Measurements from ENCODE around the gene RNU11. TPM values are rescaled to one million over a fixed set of nuclear protein-coding genes. Genes with fewer than 3 reads are reported as not detected.
A peak's percentile ranks its signal among the peaks of the same experiment; 100 is the strongest.
"Not testable (repeated sequence)": the region's sequence is repeated elsewhere in the genome, so short reads cannot be mapped to it uniquely, and the experiment has no call there.

RNU11 gene
- total RNA-seq, 1 experiment from 2014 or later: not detected

DNA sequence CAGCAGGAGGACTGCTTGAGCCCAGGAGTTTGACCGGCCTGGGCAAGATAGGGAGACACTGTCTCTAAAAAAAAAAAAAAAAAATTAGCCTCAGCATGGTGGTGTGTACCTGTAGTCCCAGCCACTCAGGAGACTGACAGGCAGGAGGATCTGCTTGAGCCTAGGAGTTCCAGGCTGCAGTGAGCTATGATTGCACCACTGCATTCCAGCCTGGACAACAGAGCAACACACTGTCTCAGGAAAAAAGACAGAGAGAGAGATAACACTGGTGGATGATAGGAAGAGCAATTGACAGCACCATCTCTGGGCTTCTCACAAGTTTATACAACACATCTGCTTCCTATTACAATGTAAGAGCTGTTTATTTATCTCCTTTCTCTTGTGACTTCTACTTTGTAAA, 2.4 kb upstream of the RNU11 start:
- no peaks in the 10 kb centered on the region for H3K9me3 ChIP-seq (replicated peaks)
- H3K4me3 ChIP-seq: no peak overlapping the region
- DNase-seq: no peak
- no peaks in the 10 kb centered on the region for H3K27me3 ChIP-seq
- H3K4me1 ChIP-seq: peaks cover 15% of the 10 kb centered on the region
- no peaks in the 10 kb centered on the region for H3K36me3 ChIP-seq
- no peak overlapping the region for H3K27ac ChIP-seq

DNA sequence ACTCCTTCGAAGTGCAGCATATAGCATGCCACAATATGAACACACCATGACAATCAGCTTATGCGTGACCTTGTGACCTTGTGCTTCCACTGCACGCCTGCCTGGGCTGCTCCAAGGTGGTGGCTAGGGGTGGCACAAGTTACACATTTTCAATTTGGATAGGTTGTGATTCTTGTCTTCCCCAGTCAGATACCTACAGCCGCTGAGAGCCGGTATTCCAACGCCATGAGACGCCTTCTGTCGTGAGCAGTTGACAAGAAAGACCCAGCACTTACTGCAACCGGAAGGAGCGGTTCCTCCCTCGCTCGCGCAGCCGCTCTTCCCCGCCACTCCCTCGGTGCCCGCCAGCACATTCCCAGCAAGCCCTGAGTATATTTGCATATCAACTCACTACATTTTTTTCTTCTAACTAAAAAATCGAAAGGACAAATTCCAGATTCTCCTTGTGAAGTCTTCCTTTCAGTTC, 359 bp upstream of the RNU11 start:
- Histone ChIP-seq H3K4me3 (peak overlapping the region; percentile 54), H3K27me3 (no peaks in the 10 kb centered on the region), H3K9me3 (replicated peaks) (no peaks in the 10 kb centered on the region), H3K27ac (peak overlapping the region; percentile 100), H3K4me1 (peaks cover 15% of the 10 kb centered on the region), H3K36me3 (no peaks in the 10 kb centered on the region)
- peak; percentile 96 to 97 for DNase-seq

DNA sequence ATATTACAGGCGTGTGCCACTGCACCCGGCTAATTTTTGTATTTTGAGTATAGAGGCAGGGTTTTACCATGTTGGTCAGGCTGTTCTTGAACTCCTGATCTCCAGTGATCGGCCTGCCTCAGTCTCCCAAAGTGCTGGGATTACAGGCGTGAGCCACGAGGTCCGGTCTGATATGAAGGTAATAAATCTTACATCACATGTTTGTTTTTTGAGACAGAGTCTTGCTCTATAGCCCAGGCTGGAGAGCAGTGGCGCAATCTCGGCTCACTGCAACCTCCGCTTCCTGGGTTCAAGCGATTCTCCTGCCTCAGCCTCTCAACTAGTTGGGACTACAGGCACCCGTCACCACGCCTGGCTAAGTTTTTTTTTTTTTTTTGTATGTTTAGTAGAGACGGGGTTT, 4.7 kb downstream of the RNU11 start:
- H3K27ac ChIP-seq; H3K27me3 ChIP-seq; DNase-seq; H3K36me3 ChIP-seq; H3K4me3 ChIP-seq; H3K4me1 ChIP-seq; H3K9me3 ChIP-seq (replicated peaks): not testable (repeated sequence)

DNA sequence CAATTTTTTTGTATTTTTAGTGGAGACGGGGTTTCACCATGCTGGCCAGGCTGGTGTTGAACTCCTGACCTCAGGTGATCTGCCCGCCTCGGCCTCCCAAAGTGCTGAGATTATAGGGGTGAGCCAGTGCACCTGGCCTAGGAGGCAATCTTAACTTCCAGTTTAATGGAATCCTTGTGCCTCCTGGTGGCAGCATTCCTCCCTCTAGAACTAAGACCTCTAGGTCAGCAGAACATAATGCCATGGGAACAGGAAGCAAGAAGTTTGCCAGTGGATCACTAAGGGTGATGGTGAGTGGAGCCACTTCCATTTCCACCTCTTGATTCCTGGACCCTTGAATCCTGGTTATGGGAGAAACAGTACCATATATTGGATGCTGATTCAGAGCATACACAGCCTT, 5.5 kb downstream of the RNU11 start:
- H3K4me1 ChIP-seq; H3K27ac ChIP-seq; H3K4me3 ChIP-seq; H3K9me3 ChIP-seq (replicated peaks); H3K27me3 ChIP-seq; H3K36me3 ChIP-seq: not testable (repeated sequence)
- DNase-seq: peak; percentile 31 to 45

DNA sequence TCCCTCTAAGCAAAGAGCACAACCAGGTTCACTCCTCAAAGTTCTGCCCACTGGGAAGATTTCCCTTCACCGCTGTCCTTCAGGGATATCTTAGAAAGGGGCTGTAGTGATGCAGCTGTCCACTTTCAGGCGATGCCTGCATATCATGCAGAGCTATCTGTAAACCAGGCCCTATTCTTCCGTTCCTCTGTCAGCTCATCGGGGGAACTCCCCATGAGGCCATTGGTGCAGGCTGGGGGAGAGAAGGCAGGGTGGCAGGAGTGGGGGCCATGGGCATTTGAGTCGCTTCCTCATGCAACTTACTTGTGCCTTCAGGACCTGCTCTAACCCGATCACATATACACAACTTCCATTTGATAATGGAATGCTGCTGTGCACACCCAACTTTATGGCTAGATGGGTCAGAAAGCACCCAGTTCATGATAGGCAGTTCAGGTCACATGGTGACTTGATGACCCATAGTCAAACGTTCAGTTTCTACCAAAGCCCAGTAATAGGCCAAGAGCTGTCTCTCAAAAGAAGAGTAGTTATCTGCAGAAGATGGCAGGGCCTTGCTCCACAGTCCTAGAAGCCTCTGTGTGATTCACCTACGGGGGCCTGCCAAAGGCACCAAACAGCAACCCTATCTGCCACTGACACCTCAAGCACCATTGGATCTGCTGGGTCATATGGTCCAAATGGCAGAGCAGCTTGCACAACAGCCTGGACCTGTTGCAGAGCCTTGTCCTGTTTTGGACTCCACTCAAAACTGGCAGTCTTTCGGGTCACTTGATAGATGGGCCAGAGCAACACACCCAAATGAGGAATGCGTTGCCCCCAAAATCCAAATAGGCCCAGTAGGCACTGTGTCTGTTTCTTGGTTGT, 7.3 kb downstream of the RNU11 start:
- H3K4me3 ChIP-seq; H3K27ac ChIP-seq; H3K27me3 ChIP-seq; H3K36me3 ChIP-seq; H3K9me3 ChIP-seq (replicated peaks); DNase-seq; H3K4me1 ChIP-seq: not testable (repeated sequence)

DNA sequence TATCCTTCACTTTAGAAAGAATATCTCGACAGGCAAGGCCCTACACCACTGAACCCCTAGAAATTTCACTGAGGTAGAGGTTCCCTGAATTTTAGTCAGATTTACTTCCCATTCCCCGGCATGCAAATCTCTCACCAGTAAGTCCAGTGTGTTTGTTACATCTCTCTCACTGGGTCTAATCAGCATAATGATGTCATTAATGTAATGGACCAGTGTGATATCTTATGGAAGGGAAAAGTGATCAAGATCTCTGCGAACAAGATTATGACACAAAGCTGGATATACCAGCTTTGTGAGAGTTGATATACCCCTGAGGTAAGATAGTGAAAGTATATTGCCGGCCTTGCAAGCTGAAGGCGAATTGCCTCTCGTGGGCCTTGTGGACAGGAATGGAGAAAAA, 7.9 kb downstream of the RNU11 start:
- no peaks in the 10 kb centered on the region for H3K9me3 ChIP-seq (replicated peaks)
- DNase-seq: no peak

DNA sequence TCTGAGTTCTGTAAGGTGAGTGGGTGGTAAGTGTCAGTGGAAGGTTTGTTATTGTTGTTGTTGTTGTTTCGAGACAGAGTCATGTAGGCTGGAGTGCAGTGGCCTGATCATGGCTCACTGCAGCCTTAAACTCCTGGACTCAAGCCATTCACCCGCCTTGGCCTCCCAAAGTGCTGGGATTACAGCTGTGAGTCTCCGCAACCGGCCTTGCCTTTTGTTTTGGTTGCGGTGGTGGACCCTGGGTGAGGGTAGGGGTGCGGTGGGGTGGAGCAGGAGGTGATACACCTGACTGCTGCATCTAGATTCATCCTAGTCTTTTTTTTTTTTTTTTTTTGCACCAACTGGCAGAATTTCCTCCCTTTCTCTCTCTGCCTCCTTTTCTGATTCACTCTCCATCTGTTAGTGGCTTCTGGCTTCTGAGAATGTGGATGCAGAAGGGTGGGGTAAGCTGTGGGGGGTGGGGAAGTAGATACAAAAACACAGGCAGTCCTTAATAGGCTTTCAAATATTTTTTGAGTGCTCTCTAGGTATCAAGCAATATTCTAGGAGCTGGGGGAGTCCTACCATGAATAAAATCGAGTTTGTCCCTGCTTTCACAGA, 15.6 kb downstream of the RNU11 start:
- H3K27ac ChIP-seq: no peak overlapping the region
- no peak overlapping the region for H3K4me3 ChIP-seq
- DNase-seq: no peak
- no peaks in the 10 kb centered on the region for H3K36me3 ChIP-seq
- no peaks in the 10 kb centered on the region for H3K27me3 ChIP-seq
- H3K9me3 ChIP-seq (replicated peaks): no peaks in the 10 kb centered on the region
- no peaks in the 10 kb centered on the region for H3K4me1 ChIP-seq

More for the DNA sequence above, 7.9 kb downstream of the RNU11 start:
- Histone ChIP-seq H3K4me1 (no peaks in the 10 kb centered on the region), H3K27ac (no peak overlapping the region), H3K4me3 (no peak overlapping the region), H3K27me3 (no peaks in the 10 kb centered on the region), H3K36me3 (no peaks in the 10 kb centered on the region)

DNA sequence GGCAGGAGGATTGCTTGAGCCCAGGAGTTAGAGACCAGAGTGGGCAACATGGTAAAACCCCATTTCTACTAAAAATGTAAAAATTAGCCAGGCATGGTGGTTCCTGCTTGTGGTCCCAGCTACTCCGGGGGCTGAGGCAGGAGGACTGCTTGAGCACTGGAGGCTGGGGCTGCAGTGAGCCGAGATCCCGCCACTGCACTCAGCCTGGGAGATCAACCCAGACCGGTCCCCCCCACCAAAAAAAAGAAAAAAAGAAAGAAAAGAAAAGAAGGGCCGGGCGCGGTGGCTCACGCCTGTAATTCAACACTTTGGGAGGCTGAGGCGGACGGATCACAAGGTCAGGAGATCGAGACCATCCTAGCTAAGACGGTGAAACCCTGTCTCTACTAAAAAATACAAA, 18.4 kb downstream of the RNU11 start:
- Histone ChIP-seq H3K27ac (no peak overlapping the region), H3K9me3 (replicated peaks) (no peaks in the 10 kb centered on the region), H3K36me3 (peaks cover 2% of the 10 kb centered on the region; the same call in 1 of the 2 replicates), H3K27me3 (no peaks in the 10 kb centered on the region), H3K4me1 (peaks cover 2% of the 10 kb centered on the region; the same call in 1 of the 2 replicates), H3K4me3 (no peak overlapping the region)
- no peak for DNase-seq

DNA sequence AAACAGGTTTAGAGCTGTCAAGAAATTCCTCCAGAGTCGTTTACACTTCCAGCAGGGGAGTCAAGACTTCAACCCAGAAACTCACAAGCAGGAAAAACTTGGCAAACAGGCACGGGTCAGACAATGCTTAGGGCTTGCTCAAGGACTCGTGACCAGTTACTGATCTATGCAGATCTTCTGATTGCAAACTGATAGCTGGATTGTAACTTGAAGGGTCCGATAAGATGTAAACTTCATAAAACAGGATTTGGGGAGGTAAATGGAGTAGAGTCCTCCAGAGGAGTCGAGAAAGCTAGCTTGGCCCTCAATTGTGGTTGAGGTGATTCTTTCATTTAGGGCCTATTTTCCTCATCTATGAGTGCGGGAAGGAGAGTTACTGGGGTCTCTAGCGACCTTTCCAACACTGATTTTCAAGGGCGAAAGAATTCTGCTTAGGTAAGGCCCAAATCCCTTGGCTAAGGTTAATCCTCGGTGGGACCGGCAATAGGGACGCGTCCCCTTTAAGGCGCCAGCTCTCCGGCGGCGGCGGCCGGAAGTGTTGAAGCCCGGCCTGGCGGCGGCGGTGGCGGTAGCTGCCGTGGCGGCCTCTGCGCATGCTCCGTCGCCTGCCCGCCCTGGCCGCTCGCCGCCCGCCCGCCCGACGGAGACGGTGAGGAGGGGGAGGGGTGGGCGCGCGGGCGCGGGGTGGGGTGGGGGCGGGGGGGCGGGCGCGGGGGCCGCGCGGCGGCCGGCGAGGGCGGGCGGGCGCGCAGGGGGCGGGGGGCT, 20.0 kb downstream of the RNU11 start, which contains the start of gene GMEB1:
TSS of gene GMEB1 (plus strand) at position 594 of the 765 bp plus-strand sequence. CDS start 14,829 bp downstream, outside the sequence.
- no peaks in the 10 kb centered on the region for H3K9me3 ChIP-seq (replicated peaks)
- DNase-seq: peak; percentile 88 to 94
- no peaks in the 10 kb centered on the region for H3K27me3 ChIP-seq
- peak within 1 kb of the TSS; percentile 100 for H3K4me3 ChIP-seq
- peaks cover 2% of the 10 kb centered on the region; the same call in 1 of the 2 replicates for H3K4me1 ChIP-seq
- peaks cover 4% of the 10 kb centered on the region; the same call in 1 of the 2 replicates for H3K36me3 ChIP-seq
- peak within 1 kb of the TSS; percentile 96 for H3K27ac ChIP-seq

DNA sequence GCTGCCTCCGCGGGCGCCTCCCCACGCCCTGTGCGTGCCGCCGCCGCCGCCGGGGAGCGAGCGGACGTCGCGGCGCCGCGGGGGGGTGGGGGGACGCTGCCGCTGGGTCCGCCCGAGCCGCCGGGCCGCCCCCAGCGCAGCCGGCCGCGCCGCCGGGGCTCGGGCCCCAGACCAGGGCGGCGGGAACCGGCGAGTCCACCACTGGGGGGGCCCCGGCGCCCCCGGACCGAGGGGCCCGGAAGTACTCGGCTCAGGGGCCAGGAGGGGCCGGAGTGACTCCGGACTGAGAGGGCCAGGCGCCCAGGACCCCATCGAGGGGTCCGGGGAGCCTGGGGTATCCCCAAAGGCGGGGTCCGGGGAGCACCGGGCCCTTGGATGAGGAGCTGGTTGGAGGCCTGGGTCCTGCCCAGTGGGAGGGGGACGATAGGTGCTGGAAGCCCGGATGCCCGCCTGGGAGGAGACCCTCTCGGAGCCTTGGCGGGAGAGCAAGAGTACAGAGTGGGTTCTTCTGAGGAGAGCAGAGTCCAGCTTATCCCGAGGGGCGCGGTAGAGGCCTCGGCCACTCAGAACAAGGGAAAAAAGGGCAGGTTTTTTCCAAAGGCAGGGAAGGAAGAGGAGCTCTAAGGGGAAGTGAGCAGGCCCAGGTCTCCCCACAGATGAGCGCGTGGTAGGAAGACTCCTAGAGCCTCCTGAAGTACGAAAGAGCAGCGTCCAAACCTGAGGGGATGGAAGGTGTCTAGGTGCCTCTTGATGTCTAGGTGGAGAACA, 20.7 kb downstream of the RNU11 start:
- Histone ChIP-seq H3K27me3 (no peaks in the 10 kb centered on the region), H3K9me3 (replicated peaks) (no peaks in the 10 kb centered on the region), H3K4me3 (peak overlapping the region; percentile 100), H3K27ac (peak overlapping the region; percentile 96), H3K36me3 (peaks cover 4% of the 10 kb centered on the region; the same call in 1 of the 2 replicates), H3K4me1 (peaks cover 2% of the 10 kb centered on the region; the same call in 1 of the 2 replicates)
- peak; percentile 63 to 77 for DNase-seq

DNA sequence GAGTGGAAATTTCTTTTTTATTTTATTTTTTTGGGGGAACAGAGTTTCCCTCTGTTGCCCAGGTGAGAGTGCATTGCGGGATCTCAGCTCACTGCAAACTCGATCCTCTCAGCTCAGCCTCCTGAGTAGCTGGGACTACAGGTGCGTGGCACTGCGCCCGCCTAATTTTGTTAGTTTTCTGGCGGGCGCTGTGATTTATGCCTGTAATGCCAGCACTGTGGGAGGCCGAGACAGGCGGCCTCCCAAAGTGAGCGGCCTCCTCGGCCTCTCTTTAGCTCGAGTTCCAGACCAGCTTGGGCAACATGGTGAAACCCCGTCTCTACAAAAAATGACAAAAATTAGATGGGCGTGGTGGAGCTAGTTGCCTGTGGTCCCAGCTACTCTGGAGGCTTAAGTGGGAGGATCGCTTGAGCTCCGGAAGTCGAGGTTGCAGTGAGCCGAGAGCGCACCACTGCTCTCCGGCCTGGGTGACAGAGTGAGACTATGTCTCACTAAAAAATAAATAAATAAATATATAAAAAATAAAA, 22.9 kb downstream of the RNU11 start:
- H3K4me3 ChIP-seq: no peak overlapping the region
- peaks cover 2% of the 10 kb centered on the region; the same call in 1 of the 2 replicates for H3K4me1 ChIP-seq
- no peak for DNase-seq
- H3K9me3 ChIP-seq (replicated peaks): no peaks in the 10 kb centered on the region
- no peak overlapping the region for H3K27ac ChIP-seq
- peaks cover 4% of the 10 kb centered on the region; the same call in 1 of the 2 replicates for H3K36me3 ChIP-seq
- no peaks in the 10 kb centered on the region for H3K27me3 ChIP-seq

DNA sequence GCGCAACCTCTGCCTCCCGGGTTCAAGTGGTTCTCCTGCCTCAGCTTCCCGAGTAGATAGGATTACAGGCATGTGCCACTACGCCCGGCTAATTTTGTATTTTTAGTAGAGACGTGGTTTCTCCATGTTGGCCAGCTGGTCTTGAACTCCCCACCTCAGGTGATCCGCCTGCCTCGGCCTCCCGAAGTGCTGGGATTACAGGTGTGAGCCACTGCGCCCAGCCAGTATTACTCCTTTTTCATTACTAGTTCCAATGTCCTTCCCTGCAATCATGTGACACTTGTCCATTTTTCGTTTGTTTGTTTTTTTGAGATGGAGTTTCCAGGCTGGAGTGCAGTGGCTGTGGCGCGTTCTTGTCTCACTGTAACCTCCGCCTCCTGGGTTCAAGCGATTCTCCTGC, 24.6 kb downstream of the RNU11 start:
- not testable (repeated sequence) for H3K4me1 ChIP-seq; H3K27ac ChIP-seq; H3K4me3 ChIP-seq; DNase-seq; H3K9me3 ChIP-seq (replicated peaks); H3K27me3 ChIP-seq; H3K36me3 ChIP-seq

DNA sequence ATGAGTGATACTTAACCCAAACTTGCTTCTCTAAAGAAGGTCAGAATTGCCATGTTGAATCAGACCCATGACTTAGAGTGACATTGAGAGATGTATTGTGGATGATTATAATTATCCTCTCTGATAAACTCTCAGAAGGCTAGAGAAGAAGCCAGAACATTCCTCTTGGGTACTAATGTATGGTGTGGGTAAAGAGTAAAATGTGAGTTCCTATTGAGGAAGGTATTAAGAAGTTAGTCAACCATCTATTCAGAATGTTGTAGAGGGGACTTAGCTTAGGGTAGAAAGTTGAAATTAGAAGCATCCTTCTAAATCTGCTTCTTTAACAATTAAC, 27.5 kb downstream of the RNU11 start:
- no peak for DNase-seq
- H3K36me3 ChIP-seq: 0 out of 2 replicates have a peak, but pooled peaks cover 2% of the 10 kb centered on the region
- H3K9me3 ChIP-seq (replicated peaks): no peaks in the 10 kb centered on the region
- no peaks in the 10 kb centered on the region for H3K27me3 ChIP-seq
- H3K27ac ChIP-seq: no peak overlapping the region
- H3K4me3 ChIP-seq: no peak overlapping the region
- H3K4me1 ChIP-seq: no peaks in the 10 kb centered on the region

DNA sequence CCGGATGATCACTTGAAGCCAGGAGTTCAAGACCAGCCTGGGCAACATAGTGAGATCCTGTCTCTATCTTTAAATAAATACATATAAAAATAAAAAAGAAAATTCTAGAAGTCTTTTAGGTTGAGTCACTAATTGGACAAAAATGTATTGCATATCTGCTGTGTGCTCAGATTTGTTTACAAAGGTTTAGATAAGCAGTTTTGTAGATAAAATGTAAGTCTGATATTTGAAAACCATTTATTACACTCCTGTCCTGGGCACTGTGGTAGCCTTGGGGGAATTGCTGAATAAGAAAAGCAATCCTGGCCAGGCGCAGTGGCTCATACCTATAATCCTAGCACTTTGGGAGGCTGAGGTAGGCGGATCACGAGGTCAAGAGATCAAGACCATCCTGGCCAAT, 31.8 kb downstream of the RNU11 start:
- DNase-seq: no peak
- Histone ChIP-seq H3K27me3 (no peaks in the 10 kb centered on the region), H3K4me3 (no peak overlapping the region), H3K27ac (no peak overlapping the region), H3K9me3 (replicated peaks) (no peaks in the 10 kb centered on the region), H3K36me3 (peaks cover 7% of the 10 kb centered on the region; the same call in 1 of the 2 replicates), H3K4me1 (no peaks in the 10 kb centered on the region)

Data from SJCRH30 (cell line).